ENCODE measurements around the gene RASSF5. TPM values are rescaled to one million over a fixed set of nuclear protein-coding genes. Genes with fewer than 3 reads are reported as not detected.
"Not testable (repeated sequence)": the region's sequence is repeated elsewhere in the genome, so short reads cannot be mapped to it uniquely, and the experiment has no call there.

The RASSF5 gene
- total RNA-seq, 1 donor from 2014 or later: 1.2 TPM

DNA sequence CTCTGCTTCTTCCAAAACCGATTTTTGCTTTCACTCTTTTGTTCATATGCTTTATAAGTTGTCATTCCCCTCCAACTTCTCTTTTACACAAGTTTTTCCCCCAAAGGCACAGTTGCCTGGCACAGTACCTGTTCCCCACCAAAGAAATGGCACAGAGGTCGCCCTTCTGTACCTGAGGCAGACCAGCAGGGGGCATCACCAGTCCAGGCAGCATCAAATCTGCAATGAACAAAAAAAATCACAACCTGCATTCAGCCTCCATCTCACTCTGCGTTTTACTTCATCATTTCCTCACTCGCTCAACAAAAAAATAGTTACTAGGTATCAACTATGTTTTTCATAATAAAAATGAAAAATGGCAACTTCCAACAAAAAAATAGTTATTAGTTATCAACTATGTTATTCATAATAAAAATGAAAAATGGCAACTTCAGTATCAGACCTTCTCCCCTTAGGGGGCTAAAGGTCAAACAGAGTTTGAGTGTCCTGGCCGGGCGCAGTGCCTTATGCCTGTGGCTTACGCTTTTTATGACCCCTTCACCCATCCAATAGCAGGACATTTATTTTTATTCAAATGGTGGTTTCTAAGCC lies 100.9 kb downstream of the RASSF5 start:
- no peak overlapping the region for H3K27ac Mint-ChIP-seq (ENCODE audit: unreplicated experiment)
- H3K9me3 Mint-ChIP-seq (ENCODE audit: unreplicated experiment): no peaks in the 10 kb centered on the region
- H3K36me3 Mint-ChIP-seq (ENCODE audit: low read depth, unreplicated experiment): no peaks in the 10 kb centered on the region
- peaks cover 9% of the 10 kb centered on the region for H3K4me1 Mint-ChIP-seq (ENCODE audit: unreplicated experiment)
- H3K27me3 Mint-ChIP-seq (ENCODE audit: unreplicated experiment): no peaks in the 10 kb centered on the region
- DNase-seq (ENCODE audit: low spot score): peak; percentile 69
- H3K4me3 Mint-ChIP-seq (ENCODE audit: unreplicated experiment): no peak overlapping the region
- TF ChIP-seq, protein P1, sequence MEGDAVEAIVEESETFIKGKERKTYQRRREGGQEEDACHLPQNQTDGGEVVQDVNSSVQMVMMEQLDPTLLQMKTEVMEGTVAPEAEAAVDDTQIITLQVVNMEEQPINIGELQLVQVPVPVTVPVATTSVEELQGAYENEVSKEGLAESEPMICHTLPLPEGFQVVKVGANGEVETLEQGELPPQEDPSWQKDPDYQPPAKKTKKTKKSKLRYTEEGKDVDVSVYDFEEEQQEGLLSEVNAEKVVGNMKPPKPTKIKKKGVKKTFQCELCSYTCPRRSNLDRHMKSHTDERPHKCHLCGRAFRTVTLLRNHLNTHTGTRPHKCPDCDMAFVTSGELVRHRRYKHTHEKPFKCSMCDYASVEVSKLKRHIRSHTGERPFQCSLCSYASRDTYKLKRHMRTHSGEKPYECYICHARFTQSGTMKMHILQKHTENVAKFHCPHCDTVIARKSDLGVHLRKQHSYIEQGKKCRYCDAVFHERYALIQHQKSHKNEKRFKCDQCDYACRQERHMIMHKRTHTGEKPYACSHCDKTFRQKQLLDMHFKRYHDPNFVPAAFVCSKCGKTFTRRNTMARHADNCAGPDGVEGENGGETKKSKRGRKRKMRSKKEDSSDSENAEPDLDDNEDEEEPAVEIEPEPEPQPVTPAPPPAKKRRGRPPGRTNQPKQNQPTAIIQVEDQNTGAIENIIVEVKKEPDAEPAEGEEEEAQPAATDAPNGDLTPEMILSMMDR (IDR thresholded peaks at IDR 0.05; ENCODE audit: unreplicated experiment): peak; percentile 80

DNA sequence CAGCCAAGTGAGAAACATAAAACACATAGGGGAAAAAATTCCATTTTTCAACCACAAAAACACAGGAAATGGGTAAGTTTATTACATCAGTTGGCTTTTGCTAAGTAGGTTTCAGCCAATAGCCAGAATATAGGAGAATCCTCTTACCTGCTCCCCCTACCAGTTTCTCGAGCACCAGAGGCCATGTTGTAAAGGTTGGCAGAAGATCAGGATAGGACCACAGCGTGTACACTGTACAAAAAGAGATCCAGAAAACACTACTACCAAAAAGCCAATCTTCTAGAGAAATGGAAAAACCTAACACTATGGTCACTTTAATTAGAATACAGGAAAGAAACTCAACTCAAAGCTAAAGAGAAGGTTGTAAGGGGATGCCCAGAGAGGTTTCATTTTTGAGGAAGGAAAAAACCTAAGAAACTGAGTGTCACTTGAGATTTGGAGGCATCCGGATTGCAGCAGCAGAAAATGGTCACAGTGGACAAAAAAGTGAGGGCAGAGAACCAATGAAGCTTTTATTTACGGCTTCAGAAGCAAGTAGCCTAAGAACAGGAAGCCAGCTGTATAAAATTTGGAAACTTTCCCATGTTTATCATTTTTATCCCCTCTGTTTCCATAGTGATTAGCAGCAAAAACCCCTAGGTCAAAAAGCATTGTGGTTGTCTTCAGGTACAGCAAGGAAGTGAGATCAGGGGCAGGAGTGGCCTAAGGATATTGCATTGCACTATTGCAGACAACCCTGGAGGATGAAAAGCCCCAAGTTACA lies 102.1 kb downstream of the RASSF5 start:
- H3K27me3 Mint-ChIP-seq (ENCODE audit: unreplicated experiment): no peaks in the 10 kb centered on the region
- H3K36me3 Mint-ChIP-seq (ENCODE audit: low read depth, unreplicated experiment): no peaks in the 10 kb centered on the region
- TF ChIP-seq, protein P1 (IDR thresholded peaks at IDR 0.05; ENCODE audit: unreplicated experiment): no peak
- no peaks in the 10 kb centered on the region for H3K9me3 Mint-ChIP-seq (ENCODE audit: unreplicated experiment)
- H3K4me3 Mint-ChIP-seq (ENCODE audit: unreplicated experiment): no peak overlapping the region
- no peak for DNase-seq (ENCODE audit: low spot score)
- no peak overlapping the region for H3K27ac Mint-ChIP-seq (ENCODE audit: unreplicated experiment)
- H3K4me1 Mint-ChIP-seq (ENCODE audit: unreplicated experiment): peaks cover 9% of the 10 kb centered on the region

DNA sequence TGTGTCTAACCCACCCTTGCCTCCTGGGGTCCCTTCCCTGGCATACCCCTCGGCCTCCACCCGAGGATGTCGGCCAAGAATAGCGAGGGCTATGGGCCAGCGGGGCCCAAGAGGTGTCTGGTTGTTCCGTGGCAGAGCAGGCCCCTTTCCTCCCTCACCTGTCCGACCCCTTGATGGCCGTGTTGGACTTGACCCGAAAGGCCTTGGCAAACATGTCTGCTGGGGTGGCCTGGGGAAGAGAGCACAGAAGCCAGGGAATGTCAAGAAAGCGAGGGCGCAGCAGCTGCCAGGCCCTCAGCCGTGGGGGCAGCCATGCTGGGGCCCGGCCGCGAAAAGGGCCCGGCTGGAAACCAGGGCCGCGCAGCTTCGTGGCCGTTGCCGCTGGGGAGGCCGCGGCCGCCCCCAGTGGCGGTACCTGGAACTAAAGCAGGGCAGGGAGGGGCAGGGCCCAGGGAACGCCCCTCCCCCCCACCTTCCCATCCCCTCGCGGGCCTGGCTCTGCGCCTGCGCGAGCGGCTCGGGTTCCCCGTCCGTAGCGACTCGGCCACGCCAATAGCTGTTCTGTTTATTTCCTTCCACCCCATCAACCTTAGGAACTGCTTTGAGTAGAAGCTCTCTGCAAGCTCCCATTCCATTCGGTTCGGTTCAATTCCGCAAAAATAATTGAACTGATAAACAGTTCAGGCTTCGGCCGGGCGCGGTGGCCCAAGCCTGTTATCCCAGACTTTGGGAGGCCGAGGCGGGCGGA lies 105.0 kb downstream of the RASSF5 start, which contains the start of gene EIF2D:
TSS of gene EIF2D (minus strand) at position 337 of the 748 bp plus-strand sequence. CDS start at position 214, 123 bp downstream.
- Mint-ChIP-seq H3K9me3 (ENCODE audit: unreplicated experiment) (no peaks in the 10 kb centered on the region), H3K27me3 (ENCODE audit: unreplicated experiment) (no peaks in the 10 kb centered on the region), H3K36me3 (ENCODE audit: low read depth, unreplicated experiment) (no peaks in the 10 kb centered on the region), H3K4me3 (ENCODE audit: unreplicated experiment) (peak within 1 kb of the TSS; percentile 93), H3K27ac (ENCODE audit: unreplicated experiment) (peak within 1 kb of the TSS; percentile 95), H3K4me1 (ENCODE audit: unreplicated experiment) (peaks cover 9% of the 10 kb centered on the region)
- TF ChIP-seq, protein P1 (IDR thresholded peaks at IDR 0.05; ENCODE audit: unreplicated experiment): peak; percentile 87
- peak; percentile 100 for DNase-seq (ENCODE audit: low spot score)

DNA sequence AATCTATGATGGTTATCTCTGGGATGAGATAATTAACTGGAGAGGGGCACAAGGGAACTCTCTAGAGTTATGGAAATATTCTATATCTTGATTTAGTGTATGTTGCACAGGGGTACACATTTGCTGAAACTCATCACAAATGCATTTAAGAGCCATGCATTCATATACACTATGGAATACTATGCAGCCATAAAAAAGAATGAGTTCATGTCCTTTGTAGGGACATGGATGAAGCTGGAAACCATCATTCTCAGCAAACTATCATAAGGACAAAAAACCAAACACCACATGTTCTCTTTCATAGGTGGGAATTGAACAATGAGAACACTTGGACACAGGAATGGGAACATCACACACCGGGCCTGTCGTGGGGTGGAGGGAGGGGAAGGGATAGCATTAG lies 119.1 kb downstream of the RASSF5 start:
- H3K27ac Mint-ChIP-seq (ENCODE audit: unreplicated experiment): not testable (repeated sequence)

DNA sequence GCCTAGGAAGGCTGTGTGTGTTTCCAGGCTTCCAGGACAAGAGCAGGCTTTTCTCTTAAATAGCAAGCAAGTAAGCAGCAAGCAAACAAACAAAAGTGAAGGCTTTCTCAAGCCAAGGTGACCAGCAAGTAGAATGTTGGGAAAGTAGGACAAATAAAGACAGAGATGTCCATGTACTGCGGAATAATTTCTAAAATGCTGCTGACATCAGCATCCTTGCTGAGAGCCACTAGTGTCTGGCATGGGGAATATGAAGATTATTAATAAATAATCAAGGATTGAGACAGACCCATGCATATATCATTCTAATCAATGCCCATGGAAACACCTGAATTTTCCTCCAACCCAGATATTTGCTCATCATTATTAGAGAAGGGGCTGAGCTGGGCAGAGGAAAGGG lies 121.6 kb downstream of the RASSF5 start:
- TF ChIP-seq, protein P1 (IDR thresholded peaks at IDR 0.05; ENCODE audit: unreplicated experiment): no peak
- no peak overlapping the region for H3K4me3 Mint-ChIP-seq (ENCODE audit: unreplicated experiment)
- peaks cover 2% of the 10 kb centered on the region for H3K27me3 Mint-ChIP-seq (ENCODE audit: unreplicated experiment)
- no peaks in the 10 kb centered on the region for H3K9me3 Mint-ChIP-seq (ENCODE audit: unreplicated experiment)
- no peak for DNase-seq (ENCODE audit: low spot score)
- H3K4me1 Mint-ChIP-seq (ENCODE audit: unreplicated experiment): peaks cover 4% of the 10 kb centered on the region
- H3K27ac Mint-ChIP-seq (ENCODE audit: unreplicated experiment): no peak overlapping the region
- no peaks in the 10 kb centered on the region for H3K36me3 Mint-ChIP-seq (ENCODE audit: low read depth, unreplicated experiment)

More for the DNA sequence above, 119.1 kb downstream of the RASSF5 start:
- H3K4me3 Mint-ChIP-seq (ENCODE audit: unreplicated experiment); H3K4me1 Mint-ChIP-seq (ENCODE audit: unreplicated experiment); DNase-seq (ENCODE audit: low spot score); H3K36me3 Mint-ChIP-seq (ENCODE audit: low read depth, unreplicated experiment); H3K9me3 Mint-ChIP-seq (ENCODE audit: unreplicated experiment); H3K27me3 Mint-ChIP-seq (ENCODE audit: unreplicated experiment): not testable (repeated sequence)
